LNCaP clone FGC (cell line): ENCODE data around the gene SLC24A4.

Experiments
- DNase-seq: peaks from one replicate; pipeline ENCODE4 v3.0.0-alpha.2; 2011; ENCODE audit warnings: low read depth
- H3K4me3 ChIP-seq: 2 replicates; pipeline ENCODE4 v1.5.1; 2011; ENCODE audit warnings: mild to moderate bottlenecking, low read depth, low read length, control low read depth
- CTCF ChIP-seq: IDR thresholded peaks from 2 replicates; pipeline ENCODE4 v1.5.1; 2012; ENCODE audit warnings: mild to moderate bottlenecking; ENCODE audit not compliant: control insufficient read depth, insufficient read depth; ENCODE audit errors: extremely low read depth

Gene SLC24A4

GRCh38 chr14:92297818-92298595 lies 25.0 kb upstream of the SLC24A4 start:
- TF ChIP-seq CTCF, result no peak

DNA sequence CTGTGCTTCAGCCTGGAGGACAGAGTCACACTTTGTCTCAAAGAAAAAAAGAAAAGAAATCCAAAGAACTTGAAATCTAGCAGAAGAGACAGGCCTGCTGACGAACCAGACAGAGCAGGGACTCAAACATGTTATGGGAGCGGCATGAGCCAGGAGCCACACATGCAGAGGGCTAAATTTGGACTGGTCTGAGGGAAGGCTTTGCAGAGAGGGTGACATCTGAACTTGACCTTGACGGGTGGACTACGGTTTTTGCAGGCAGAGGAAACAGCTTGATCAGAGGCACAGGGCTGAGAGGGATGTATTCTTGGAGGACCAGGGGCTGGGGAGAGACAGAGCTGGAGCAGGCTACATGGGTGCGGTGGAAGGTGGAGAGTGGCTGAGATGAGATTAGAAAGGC lies 20.5 kb upstream of the SLC24A4 start:
- TF ChIP-seq CTCF, result no peak
- DNase-seq, result no peak
- H3K4me3 ChIP-seq, result no peak overlapping the region

More at GRCh38 chr14:92297818-92298595, 25.0 kb upstream of the SLC24A4 start:
- no peak for DNase-seq
- H3K4me3 ChIP-seq, result no peak overlapping the region

GRCh38 chr14:92308716-92309115 lies 14.2 kb upstream of the SLC24A4 start:
- DNase-seq, result peak; percentile 10
- no peak overlapping the region for H3K4me3 ChIP-seq
- no peak for TF ChIP-seq CTCF

- TF ChIP-seq CTCF, result no peak
- no peak for DNase-seq
These were observed 12.9 kb upstream of the SLC24A4 start for GRCh38 chr14:92309968-92310530.

DNA sequence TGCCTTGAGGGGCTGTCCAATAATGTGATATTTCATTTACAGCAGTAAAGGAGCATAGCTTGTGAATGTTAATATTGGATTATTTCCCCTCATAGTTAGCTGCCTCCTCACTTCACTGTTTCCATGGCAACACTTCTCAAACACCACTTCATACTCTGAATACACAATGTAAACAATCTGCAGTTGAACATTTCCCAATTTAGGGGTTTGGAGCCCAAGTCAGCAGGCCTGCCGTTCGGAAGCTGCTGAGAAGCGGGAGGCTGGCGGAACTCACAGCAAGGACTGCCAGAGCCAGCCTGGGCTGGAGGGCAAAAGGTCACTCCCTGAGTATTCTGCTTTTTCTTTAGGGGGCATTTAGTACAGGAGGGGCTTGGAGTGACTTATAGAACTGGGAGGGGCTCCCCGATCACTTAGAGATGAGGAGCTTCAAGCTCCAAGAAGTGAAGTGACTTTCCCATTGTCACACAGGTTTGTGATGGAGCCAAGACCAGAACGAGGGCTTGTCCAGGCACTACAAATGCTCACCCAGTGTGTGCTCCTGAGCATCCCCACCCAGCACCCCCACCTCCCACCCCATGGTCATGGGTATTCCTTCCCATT lies 12.1 kb upstream of the SLC24A4 start:
- no peak overlapping the region for H3K4me3 ChIP-seq
- TF ChIP-seq CTCF, result no peak
- DNase-seq, result no peak

More at GRCh38 chr14:92309968-92310530, 12.9 kb upstream of the SLC24A4 start:
- H3K4me3 ChIP-seq, result no peak overlapping the region

GRCh38 chr14:92314182-92314581 lies 8.8 kb upstream of the SLC24A4 start:
- no peak for DNase-seq
- TF ChIP-seq CTCF, result no peak
- H3K4me3 ChIP-seq, result no peak overlapping the region
